Upper lobe of right lung (tissue), 1 donor: Measurements from ENCODE around the gene HTD2. TPM values are rescaled to one million over a fixed set of nuclear protein-coding genes. Genes with fewer than 3 reads are reported as not detected.

ENCODE experiments used
- ATAC-seq: fragments of 200-7000 bp; cut with Tn5 transposase; one replicate; pipeline ENCODE4 v1.9.1; 2020; ENCODE audit warnings: mild to moderate bottlenecking, moderate library complexity
- DNase-seq: peaks from one replicate; pipeline ENCODE4 v3.0.0-alpha.2; 2020
- H3K27ac ChIP-seq: fragments of 200-600 bp; one replicate; pipeline ENCODE4 v1.8.0; 2022
- H3K27me3 ChIP-seq: fragments of 200-600 bp; one replicate; pipeline ENCODE4 v1.8.0; 2022; ENCODE audit warnings: mild to moderate bottlenecking
- H3K36me3 ChIP-seq: fragments of 200-600 bp; one replicate; pipeline ENCODE4 v1.8.0; 2022
- H3K4me1 ChIP-seq: fragments of 200-600 bp; one replicate; pipeline ENCODE4 v1.8.0; 2022
- H3K4me3 ChIP-seq: fragments of 200-600 bp; one replicate; pipeline ENCODE4 v1.8.0; 2022; ENCODE audit warnings: mild to moderate bottlenecking
- H3K9me3 ChIP-seq: fragments of 200-600 bp; one replicate; pipeline ENCODE4 v1.8.0; 2022
- intact Hi-C: fragments of 100-400 bp; cut with DNase I; formaldehyde crosslinking; loops from one replicate; pipeline ENCODE4 v1.11.0; 2022
- total RNA-seq: library from RNA; stranded (reverse); fragmentation: NEBNext Ultra II Directional; extraction: Animal tissue kit (Norgen Biotek cat#: 25700); gene quantifications from one replicate; pipeline ENCODE4 v1.2.1, GENCODE V29; 2021
- TF ChIP-seq, protein P1 (sequence below): fragments of 200-600 bp; IDR thresholded peaks from one replicate; pipeline ENCODE4 v1.8.0; 2022; ENCODE audit warnings: antibody characterized with exemption
- donor health status: DM: no; HTN: yes; CAD: no; lungs with severe emphysema.

HTD2 gene
- total RNA-seq, 1 donor from 2014 or later, result 6.2 TPM

DNA sequence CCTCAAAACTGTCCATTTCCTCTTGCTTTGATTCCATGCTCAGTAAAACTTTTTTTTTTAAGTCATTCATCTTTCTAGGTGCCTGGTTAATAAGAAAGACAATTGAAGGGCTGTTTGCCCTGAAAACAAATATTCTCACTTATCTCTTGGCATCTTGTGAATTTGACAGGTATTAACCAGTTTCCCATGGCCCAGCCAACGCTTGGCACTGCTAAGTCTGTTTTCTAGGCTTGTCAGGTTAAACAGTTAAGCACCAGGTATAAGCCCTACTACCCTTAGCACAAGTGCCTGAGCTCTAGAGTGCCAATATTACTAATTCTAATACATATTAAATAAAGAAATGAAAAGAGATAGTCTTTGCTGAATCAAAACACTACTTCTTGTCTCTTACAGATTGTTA lies 62.7 kb downstream of the HTD2 start:
- no peaks in the 10 kb centered on the region for H3K9me3 ChIP-seq
- no peak for DNase-seq
- ATAC-seq, result no peak
- TF ChIP-seq, protein P1, sequence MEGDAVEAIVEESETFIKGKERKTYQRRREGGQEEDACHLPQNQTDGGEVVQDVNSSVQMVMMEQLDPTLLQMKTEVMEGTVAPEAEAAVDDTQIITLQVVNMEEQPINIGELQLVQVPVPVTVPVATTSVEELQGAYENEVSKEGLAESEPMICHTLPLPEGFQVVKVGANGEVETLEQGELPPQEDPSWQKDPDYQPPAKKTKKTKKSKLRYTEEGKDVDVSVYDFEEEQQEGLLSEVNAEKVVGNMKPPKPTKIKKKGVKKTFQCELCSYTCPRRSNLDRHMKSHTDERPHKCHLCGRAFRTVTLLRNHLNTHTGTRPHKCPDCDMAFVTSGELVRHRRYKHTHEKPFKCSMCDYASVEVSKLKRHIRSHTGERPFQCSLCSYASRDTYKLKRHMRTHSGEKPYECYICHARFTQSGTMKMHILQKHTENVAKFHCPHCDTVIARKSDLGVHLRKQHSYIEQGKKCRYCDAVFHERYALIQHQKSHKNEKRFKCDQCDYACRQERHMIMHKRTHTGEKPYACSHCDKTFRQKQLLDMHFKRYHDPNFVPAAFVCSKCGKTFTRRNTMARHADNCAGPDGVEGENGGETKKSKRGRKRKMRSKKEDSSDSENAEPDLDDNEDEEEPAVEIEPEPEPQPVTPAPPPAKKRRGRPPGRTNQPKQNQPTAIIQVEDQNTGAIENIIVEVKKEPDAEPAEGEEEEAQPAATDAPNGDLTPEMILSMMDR, result no peak
- intact Hi-C loops, result no loop called here
- H3K4me1 ChIP-seq, result no peaks in the 10 kb centered on the region
- no peak overlapping the region for H3K27ac ChIP-seq
- H3K36me3 ChIP-seq, result no peaks in the 10 kb centered on the region
- no peaks in the 10 kb centered on the region for H3K27me3 ChIP-seq
- no peak overlapping the region for H3K4me3 ChIP-seq

Other genes with a start within 250 kb of the HTD2 start
- 125 TPM for gene DNASE1L3, start 95.5 kb upstream of the HTD2 start, total RNA-seq
- 19.1 TPM for gene ABHD6, start 68.7 kb upstream of the HTD2 start, total RNA-seq
- gene RPP14, start 275 bp upstream of the HTD2 start, total RNA-seq, result 13.6 TPM
- 29.8 TPM for gene PXK, start 26.4 kb downstream of the HTD2 start, total RNA-seq
- gene PDHB, start 127.3 kb downstream of the HTD2 start, total RNA-seq, result 49.6 TPM
- 8.2 TPM for gene KCTD6, start 185.6 kb downstream of the HTD2 start, total RNA-seq
- 20.1 TPM for gene ACOX2, start 230.7 kb downstream of the HTD2 start, total RNA-seq